Activated CD8-positive, alpha-beta T cell treated with anti-CD3 and anti-CD28 coated beads for 36 hours (primary cell): ENCODE data around the gene TLCD4. TPM values are rescaled to one million over a fixed set of nuclear protein-coding genes. Genes with fewer than 3 reads are reported as not detected.
A peak's percentile ranks its signal among the peaks of the same experiment; 100 is the strongest.

ENCODE experiments used
- ATAC-seq: fragments of 200-7000 bp; cut with Tn5 transposase; one replicate; pipeline ENCODE4 v1.10.0; 2021; ENCODE audit warnings: mild to moderate bottlenecking, moderate library complexity
- CTCF ChIA-PET: fragments of 350-600 bp; sonication (Branson Sonifier 250); formaldehyde crosslinking; loops from one replicate; lab custom pipeline; 2021; ENCODE audit warnings: antibody characterized with exemption; lab: Charles Lee
- POLR2A ChIA-PET: fragments of 350-600 bp; sonication (Branson Sonifier 250); formaldehyde crosslinking; loops from one replicate; lab custom pipeline; 2021; ENCODE audit warnings: antibody characterized with exemption; lab: Charles Lee
- DNase-seq: peaks from one replicate; pipeline ENCODE4 v3.0.0-alpha.2; 2020
- H3K27ac Mint-ChIP-seq: one replicate; pipeline ENCODE4 v1.8.0; 2021; ENCODE audit warnings: mild to moderate bottlenecking, mixed read lengths
- H3K27me3 Mint-ChIP-seq: one replicate; pipeline ENCODE4 v1.8.0; 2021; ENCODE audit warnings: mixed read lengths
- H3K36me3 Mint-ChIP-seq: one replicate; pipeline ENCODE4 v1.8.0; 2021; ENCODE audit warnings: low read depth, mixed read lengths
- H3K4me1 Mint-ChIP-seq: one replicate; pipeline ENCODE4 v1.8.0; 2021; ENCODE audit warnings: low read depth, mixed read lengths
- H3K4me3 Mint-ChIP-seq: one replicate; pipeline ENCODE4 v1.8.0; 2021; ENCODE audit warnings: mild to moderate bottlenecking, moderate library complexity, mixed read lengths
- H3K9me3 Mint-ChIP-seq: one replicate; pipeline ENCODE4 v1.8.0; 2021; ENCODE audit warnings: mixed read lengths
- intact Hi-C: fragments of 100-400 bp; cut with micrococcal nuclease; formaldehyde crosslinking; loops from one replicate; pipeline ENCODE4 v1.10.0; 2022
- total RNA-seq, 2 experiments: library from RNA; stranded (reverse); gene quantifications; one replicate each; pipeline ENCODE4 v1.2.3, GENCODE V29; 2021
- TF ChIP-seq, protein P1 (sequence below): fragments of 200-600 bp; IDR thresholded peaks from one replicate; pipeline ENCODE4 v1.8.0; 2022; ENCODE audit warnings: antibody characterized with exemption, mild to moderate bottlenecking

Gene TLCD4
- total RNA-seq, 2 experiments from 2014 or later = 0.32 to 0.38 TPM

DNA sequence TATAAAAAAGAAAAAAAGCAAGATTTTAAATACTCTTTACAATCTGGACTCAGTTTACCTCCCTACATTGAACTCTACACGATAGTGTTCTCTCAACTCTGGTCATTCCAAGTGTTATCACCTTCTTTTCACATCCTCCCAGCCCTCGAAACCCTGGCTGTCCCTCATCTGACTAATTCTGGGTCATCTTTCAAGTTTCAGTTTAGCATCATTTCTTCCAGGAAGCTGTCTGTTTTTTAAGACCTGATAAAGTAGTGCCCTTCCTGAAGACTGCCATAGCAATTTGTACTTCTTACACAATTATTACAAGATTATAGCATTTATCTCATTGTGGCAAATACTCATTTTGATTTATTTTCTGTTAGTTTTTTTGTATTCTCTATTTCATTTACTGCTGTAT lies 45.6 kb upstream of the TLCD4 start:
- DNase-seq (peak; percentile 11), ATAC-seq (no peak)
- ChIA-PET POLR2A (no interaction called here), CTCF (interaction anchor here (1.1 to 6.0 kb wide), 2 partner anchors 13 to 28 kb away, joined by 3 to 47 read pairs; no protein-coding TSS in a partner anchor)
- Mint-ChIP-seq H3K27me3 (no peaks in the 10 kb centered on the region), H3K9me3 (no peaks in the 10 kb centered on the region), H3K4me3 (peak overlapping the region; percentile 93), H3K27ac (peak overlapping the region; percentile 99), H3K4me1 (peaks cover 8% of the 10 kb centered on the region), H3K36me3 (peaks cover 2% of the 10 kb centered on the region)
- TF ChIP-seq, protein P1, sequence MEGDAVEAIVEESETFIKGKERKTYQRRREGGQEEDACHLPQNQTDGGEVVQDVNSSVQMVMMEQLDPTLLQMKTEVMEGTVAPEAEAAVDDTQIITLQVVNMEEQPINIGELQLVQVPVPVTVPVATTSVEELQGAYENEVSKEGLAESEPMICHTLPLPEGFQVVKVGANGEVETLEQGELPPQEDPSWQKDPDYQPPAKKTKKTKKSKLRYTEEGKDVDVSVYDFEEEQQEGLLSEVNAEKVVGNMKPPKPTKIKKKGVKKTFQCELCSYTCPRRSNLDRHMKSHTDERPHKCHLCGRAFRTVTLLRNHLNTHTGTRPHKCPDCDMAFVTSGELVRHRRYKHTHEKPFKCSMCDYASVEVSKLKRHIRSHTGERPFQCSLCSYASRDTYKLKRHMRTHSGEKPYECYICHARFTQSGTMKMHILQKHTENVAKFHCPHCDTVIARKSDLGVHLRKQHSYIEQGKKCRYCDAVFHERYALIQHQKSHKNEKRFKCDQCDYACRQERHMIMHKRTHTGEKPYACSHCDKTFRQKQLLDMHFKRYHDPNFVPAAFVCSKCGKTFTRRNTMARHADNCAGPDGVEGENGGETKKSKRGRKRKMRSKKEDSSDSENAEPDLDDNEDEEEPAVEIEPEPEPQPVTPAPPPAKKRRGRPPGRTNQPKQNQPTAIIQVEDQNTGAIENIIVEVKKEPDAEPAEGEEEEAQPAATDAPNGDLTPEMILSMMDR = no peak
- intact Hi-C loops = loop anchor here (5.0 kb wide), 1 partner anchor 161 kb away; the partner anchor contains the start of gene RWDD3

DNA sequence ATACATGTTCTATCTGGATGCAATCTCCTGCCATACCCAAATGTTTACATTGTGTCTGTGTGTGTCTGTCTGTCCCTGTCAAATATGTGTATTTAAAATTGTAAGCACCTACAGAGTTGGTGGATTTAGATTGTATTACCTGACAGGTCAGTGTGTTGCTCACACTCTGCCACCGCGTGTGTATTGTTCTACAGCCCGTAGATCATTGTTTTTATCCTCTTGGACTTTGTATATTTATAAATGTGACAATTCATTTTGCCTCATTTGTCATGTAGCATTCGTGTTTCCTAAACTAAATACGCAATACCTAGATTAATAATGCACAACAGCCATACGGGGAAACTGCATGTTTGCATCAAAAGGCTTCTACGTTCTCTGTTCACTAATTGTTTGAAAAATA lies 45.0 kb upstream of the TLCD4 start:
- CTCF ChIA-PET = interaction anchor here (1.5 to 6.0 kb wide), 3 partner anchors 12 to 217 kb away, joined by 7 to 47 read pairs (median 20); partner anchors contain the start of gene RWDD3
- TF ChIP-seq, protein P1 = no peak
- Mint-ChIP-seq H3K36me3 (peaks cover 2% of the 10 kb centered on the region), H3K27ac (peak overlapping the region; percentile 99), H3K4me3 (peak overlapping the region; percentile 93), H3K27me3 (no peaks in the 10 kb centered on the region), H3K9me3 (no peaks in the 10 kb centered on the region), H3K4me1 (peaks cover 8% of the 10 kb centered on the region)
- intact Hi-C loops = loop anchor here (5.0 kb wide), 1 partner anchor 160 kb away; the partner anchor contains the start of gene RWDD3
- POLR2A ChIA-PET = interaction anchor here (1.5 kb wide), 1 partner anchor 162 kb away, joined by 4 read pairs; the partner anchor contains the start of gene RWDD3
- DNase-seq (no peak), ATAC-seq (no peak)

DNA sequence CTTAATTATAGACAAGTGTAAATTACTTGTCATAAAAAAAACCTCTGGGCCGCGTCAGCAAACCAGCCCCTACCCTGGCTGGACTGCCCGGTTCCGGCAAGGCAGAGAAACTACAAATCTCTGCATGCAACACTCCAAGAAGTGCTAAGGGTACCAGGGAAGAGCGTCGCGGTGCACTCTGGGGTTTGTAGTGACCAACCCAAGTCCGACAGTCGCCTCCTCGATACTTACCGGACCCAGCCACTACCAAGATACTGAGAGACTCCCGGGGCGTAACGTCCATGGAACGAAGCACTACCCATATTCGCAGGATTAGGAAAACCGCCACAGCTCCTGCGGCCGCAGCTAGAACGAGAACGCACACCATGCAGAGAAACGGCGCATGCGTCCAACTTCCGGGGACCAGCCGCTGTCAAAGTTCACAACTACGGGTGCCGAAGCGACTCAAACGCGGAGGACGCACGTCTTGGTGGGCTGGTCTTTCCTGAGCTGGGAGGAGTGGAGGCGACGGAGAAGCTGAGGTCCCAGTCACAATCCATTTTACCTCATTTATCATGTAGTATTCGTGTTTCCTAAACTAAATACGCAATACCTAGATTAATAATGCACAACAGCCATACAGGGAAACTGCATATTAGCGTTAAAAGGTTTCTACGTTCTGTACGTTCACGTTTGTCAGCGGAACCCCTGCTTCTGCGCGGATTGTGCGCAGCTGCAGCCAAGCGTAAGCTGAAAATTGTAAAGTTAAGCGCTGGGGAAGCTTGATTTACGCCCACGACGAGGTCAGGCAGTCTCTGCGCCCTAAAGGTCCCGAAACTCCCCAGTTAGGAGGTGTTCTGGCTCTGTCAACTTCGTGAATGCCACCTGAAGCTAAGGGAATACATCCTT lies 44.4 kb upstream of the TLCD4 start, which contains the start of gene ALG14:
ALG14 (minus strand) TSS at position 420 of the 888 bp plus-strand sequence; CDS start at position 367, 53 bp downstream.
- H3K36me3 Mint-ChIP-seq = peaks cover 2% of the 10 kb centered on the region
- intact Hi-C loops = loop anchor here (5.0 kb wide), 1 partner anchor 160 kb away; the partner anchor contains the start of gene RWDD3
- POLR2A ChIA-PET = interaction anchor here (1.0 to 1.5 kb wide), 2 partner anchors 45 to 161 kb away, joined by 4 read pairs; partner anchors contain the start of gene RWDD3
- H3K27ac Mint-ChIP-seq = peak within 1 kb of the TSS; percentile 99
- peak; percentile 95 for DNase-seq
- H3K4me1 Mint-ChIP-seq = peaks cover 8% of the 10 kb centered on the region
- CTCF ChIA-PET = interaction anchor here (0.8 to 6.0 kb wide), 5 partner anchors 12 to 218 kb away, joined by 3 to 47 read pairs (median 7); partner anchors contain the start of genes RWDD3 and TLCD4
- H3K27me3 Mint-ChIP-seq = no peaks in the 10 kb centered on the region
- H3K9me3 Mint-ChIP-seq = no peaks in the 10 kb centered on the region
- H3K4me3 Mint-ChIP-seq = peak within 1 kb of the TSS; percentile 93
- TF ChIP-seq, protein P1 = no peak
- ATAC-seq = peak; percentile 93

DNA sequence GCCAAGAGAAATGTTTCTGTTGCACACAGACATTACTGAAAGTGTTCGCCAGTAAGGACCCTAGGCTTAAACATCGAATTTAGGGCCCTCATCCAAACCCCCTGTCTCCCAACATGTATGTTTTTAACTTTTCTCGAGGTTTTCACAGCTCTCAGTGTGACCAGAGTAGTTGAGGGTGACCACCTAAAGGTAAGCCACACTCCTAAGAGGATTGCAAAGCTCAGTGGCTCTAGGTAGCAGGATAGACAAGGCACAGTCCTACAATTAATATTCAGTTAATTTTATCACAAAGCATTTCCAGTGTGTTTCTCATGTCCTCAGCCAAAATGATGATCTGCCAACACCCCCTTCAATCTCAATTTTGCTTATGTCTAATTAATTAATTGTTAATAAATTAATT lies 43.7 kb upstream of the TLCD4 start:
- Mint-ChIP-seq H3K27ac (peak overlapping the region; percentile 99), H3K4me1 (peaks cover 8% of the 10 kb centered on the region), H3K36me3 (peaks cover 2% of the 10 kb centered on the region), H3K4me3 (peak overlapping the region; percentile 93), H3K27me3 (no peaks in the 10 kb centered on the region), H3K9me3 (no peaks in the 10 kb centered on the region)
- ATAC-seq (no peak), DNase-seq (no peak)
- TF ChIP-seq, protein P1 = no peak
- ChIA-PET POLR2A (interaction anchor here (1.0 to 1.5 kb wide), 2 partner anchors 44 to 160 kb away, joined by 4 read pairs; partner anchors contain the start of gene RWDD3), CTCF (interaction anchor here (0.8 to 6.0 kb wide), 5 partner anchors 11 to 218 kb away, joined by 3 to 47 read pairs (median 7); partner anchors contain the start of genes RWDD3 and TLCD4)
- intact Hi-C loops = loop anchor here (5.0 kb wide), 1 partner anchor 159 kb away; the partner anchor contains the start of gene RWDD3
